Astrocyte of the spinal cord (primary cell): Measurements from ENCODE around the gene SFMBT1.

ENCODE experiments used
- DNase-seq: peaks from one replicate; pipeline ENCODE4 v3.0.0; 2011; ENCODE audit warnings: low read depth, low spot score
- H3K4me3 ChIP-seq: 2 replicates; pipeline ENCODE4 v1.5.1; 2011; ENCODE audit warnings: low read depth, mild to moderate bottlenecking, low read length, moderate library complexity
- in situ Hi-C: cut with HindIII; loops from 2 replicates; pipeline ENCODE4 v1.10.0; 2017; ENCODE audit warnings: low sequenced_read_pairs
- TF ChIP-seq, protein P1 (sequence below): IDR thresholded peaks from 2 replicates; pipeline ENCODE4 v1.5.1; 2012; ENCODE audit warnings: low read depth, mild to moderate bottlenecking, low read length, inconsistent platforms

SFMBT1 gene

GRCh38 chr3:53079791-53080555, 34.1 kb upstream of the SFMBT1 start:
- H3K4me3 ChIP-seq: no peak overlapping the region
- in situ Hi-C loops: no loop called here
- DNase-seq: no peak
- TF ChIP-seq, protein P1, sequence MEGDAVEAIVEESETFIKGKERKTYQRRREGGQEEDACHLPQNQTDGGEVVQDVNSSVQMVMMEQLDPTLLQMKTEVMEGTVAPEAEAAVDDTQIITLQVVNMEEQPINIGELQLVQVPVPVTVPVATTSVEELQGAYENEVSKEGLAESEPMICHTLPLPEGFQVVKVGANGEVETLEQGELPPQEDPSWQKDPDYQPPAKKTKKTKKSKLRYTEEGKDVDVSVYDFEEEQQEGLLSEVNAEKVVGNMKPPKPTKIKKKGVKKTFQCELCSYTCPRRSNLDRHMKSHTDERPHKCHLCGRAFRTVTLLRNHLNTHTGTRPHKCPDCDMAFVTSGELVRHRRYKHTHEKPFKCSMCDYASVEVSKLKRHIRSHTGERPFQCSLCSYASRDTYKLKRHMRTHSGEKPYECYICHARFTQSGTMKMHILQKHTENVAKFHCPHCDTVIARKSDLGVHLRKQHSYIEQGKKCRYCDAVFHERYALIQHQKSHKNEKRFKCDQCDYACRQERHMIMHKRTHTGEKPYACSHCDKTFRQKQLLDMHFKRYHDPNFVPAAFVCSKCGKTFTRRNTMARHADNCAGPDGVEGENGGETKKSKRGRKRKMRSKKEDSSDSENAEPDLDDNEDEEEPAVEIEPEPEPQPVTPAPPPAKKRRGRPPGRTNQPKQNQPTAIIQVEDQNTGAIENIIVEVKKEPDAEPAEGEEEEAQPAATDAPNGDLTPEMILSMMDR: no peak

DNA sequence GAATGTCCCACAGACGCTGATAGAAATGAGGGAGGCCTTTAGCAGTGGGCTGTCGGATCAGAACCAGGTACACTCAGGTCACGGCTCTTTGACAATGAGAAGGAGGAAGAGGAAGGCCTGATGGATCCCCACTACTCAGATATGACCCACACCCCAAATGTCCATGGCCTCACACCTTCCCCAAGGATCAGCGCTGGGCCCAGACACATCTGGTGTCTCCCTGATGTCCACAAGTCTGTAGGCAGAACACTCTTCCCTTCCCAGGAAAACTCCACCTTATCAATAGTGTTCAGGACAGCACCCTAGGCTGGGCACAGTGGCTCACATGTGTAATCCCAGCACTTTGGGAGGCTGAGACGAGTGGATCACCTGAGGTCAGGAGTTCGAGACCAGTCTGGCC, 33.3 kb upstream of the SFMBT1 start:
- in situ Hi-C loops: no loop called here
- DNase-seq: no peak
- H3K4me3 ChIP-seq: no peak overlapping the region
- TF ChIP-seq, protein P1: no peak

- no peak for DNase-seq
- in situ Hi-C loops: no loop called here
- TF ChIP-seq, protein P1: no peak
- no peak overlapping the region for H3K4me3 ChIP-seq
Observed at GRCh38 chr3:53078656-53079055, 32.8 kb upstream of the SFMBT1 start.

DNA sequence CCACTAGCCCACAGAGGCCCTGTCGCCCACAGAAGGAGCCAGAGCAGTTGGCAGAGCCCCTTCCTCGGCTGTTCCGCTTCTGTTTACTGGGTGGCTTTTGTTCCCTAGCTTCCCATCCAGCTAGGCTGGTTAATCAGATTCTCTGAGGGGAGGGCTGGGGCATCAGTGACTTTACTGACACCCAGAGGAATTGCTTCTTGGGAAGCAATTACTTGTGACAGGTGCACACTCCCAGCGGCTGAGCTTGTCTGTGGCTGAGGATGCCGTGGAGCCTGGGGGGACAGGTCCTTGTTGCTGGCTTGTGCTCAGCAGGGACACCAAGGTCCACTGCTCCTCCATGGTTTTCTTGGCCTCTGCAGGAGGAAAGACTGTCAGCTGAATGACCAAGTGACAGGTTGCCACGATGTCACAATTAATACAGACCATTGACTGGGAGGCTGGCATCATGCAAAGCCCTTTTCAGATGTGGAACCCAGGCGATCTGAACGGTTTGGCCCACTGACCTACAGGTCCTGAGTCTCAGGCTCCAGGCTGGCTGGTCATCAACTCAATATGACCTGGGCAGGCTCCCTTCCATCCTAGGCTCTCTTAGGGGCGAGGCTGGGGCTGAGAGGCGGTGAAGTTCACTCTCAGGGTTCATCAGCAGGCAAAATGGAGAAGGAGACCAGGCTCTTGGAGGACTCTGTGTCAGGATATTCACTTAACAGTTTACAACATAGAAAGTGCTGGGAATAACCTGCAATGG, 31.8 kb upstream of the SFMBT1 start:
- in situ Hi-C loops: no loop called here
- TF ChIP-seq, protein P1: no peak
- no peak for DNase-seq
- no peak overlapping the region for H3K4me3 ChIP-seq

DNA sequence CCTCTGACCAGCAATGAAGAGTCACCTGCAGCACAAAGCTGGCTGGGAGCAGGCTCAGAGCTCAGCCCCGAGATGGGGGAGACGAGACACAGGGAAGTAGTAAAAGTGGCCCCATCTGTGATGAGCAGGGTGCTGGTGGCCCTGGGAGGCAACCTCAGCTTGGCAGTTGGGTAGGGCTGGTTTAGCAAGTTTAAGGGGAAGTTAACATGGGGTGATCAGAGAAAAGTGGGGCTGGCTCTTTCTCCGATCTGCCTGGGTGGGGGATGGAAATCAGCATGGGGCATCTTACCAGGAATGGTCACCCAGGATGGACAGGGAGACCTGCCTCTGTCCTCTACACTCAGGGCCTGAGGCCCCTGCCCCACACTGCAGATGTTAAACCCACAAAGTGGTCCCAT, 29.9 kb upstream of the SFMBT1 start:
- no peak overlapping the region for H3K4me3 ChIP-seq
- in situ Hi-C loops: no loop called here
- DNase-seq: no peak
- TF ChIP-seq, protein P1: no peak

GRCh38 chr3:53074761-53075742, 29.2 kb upstream of the SFMBT1 start:
- no peak overlapping the region for H3K4me3 ChIP-seq
- in situ Hi-C loops: no loop called here
- TF ChIP-seq, protein P1: no peak
- no peak for DNase-seq
